Measurements from ENCODE around the gene CBFB.
A peak's percentile ranks its signal among the peaks of the same experiment; 100 is the strongest.

CBFB gene

DNA sequence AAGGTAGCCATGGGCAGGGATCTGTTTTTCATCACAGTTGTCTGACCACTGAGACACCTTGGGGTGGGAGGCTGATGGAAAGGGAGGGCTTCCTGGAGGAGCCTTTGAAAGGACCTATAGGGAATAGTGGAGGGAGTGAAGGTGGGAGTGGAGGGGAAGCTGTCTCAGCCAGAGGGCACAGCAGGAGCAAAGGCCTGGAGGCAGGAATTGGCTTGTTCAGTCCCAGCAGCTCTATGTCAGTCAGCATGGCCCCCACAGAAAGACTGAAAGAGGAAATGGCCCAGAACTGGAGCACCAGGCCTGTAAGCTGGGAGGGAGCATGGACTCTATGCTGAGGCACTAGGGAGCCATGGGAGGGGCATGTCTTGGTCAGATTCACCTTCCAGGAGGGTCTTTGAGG, 12.8 kb upstream of the CBFB start:
- no peak for TF ChIP-seq TARDBP (IDR thresholded peaks at IDR 0.05)
- no peak for TF ChIP-seq BHLHE40 (IDR thresholded peaks at IDR 0.05; ENCODE audit: borderline replicate concordance)
- TF ChIP-seq NFRKB (IDR thresholded peaks at IDR 0.05), result no peak
- TF ChIP-seq, protein P1, sequence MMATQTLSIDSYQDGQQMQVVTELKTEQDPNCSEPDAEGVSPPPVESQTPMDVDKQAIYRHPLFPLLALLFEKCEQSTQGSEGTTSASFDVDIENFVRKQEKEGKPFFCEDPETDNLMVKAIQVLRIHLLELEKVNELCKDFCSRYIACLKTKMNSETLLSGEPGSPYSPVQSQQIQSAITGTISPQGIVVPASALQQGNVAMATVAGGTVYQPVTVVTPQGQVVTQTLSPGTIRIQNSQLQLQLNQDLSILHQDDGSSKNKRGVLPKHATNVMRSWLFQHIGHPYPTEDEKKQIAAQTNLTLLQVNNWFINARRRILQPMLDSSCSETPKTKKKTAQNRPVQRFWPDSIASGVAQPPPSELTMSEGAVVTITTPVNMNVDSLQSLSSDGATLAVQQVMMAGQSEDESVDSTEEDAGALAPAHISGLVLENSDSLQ (IDR thresholded peaks at IDR 0.05), result no peak
- TF ChIP-seq CTBP1 (IDR thresholded peaks at IDR 0.05; ENCODE audit: borderline replicate concordance), result no peak
- TF ChIP-seq LEF1 (IDR thresholded peaks at IDR 0.05; ENCODE audit: borderline replicate concordance), result no peak
- TF ChIP-seq FOXK2 (IDR thresholded peaks at IDR 0.05), result no peak
- TF ChIP-seq ELF4 (IDR thresholded peaks at IDR 0.05), result no peak
- no peak for TF ChIP-seq HDGF (IDR thresholded peaks at IDR 0.05; ENCODE audit: borderline replicate concordance)
- no peak for TF ChIP-seq ZNF384 (IDR thresholded peaks at IDR 0.05)
- TF ChIP-seq ARNT (IDR thresholded peaks at IDR 0.05), result no peak
- no peak for TF ChIP-seq SP1 (IDR thresholded peaks at IDR 0.05)
- no peak for TF ChIP-seq FOXM1 (IDR thresholded peaks at IDR 0.05; ENCODE audit: borderline replicate concordance)
- no peak for TF ChIP-seq L3MBTL2 (conservative IDR thresholded peaks at IDR 0.05)
- no peak for TF ChIP-seq SUZ12 (IDR thresholded peaks at IDR 0.05)
- no peak for TF ChIP-seq FOXA1 (IDR thresholded peaks at IDR 0.05)
- POLR2A ChIA-PET, result no interaction called here
- CTCF ChIA-PET, result interaction anchor here (0.6 to 4.4 kb wide), 3 partner anchors 11 to 139 kb away, joined by 3 to 57 read pairs (median 3); no protein-coding TSS in a partner anchor
- no peak for DNase-seq (ENCODE audit: extremely low spot score)

DNA sequence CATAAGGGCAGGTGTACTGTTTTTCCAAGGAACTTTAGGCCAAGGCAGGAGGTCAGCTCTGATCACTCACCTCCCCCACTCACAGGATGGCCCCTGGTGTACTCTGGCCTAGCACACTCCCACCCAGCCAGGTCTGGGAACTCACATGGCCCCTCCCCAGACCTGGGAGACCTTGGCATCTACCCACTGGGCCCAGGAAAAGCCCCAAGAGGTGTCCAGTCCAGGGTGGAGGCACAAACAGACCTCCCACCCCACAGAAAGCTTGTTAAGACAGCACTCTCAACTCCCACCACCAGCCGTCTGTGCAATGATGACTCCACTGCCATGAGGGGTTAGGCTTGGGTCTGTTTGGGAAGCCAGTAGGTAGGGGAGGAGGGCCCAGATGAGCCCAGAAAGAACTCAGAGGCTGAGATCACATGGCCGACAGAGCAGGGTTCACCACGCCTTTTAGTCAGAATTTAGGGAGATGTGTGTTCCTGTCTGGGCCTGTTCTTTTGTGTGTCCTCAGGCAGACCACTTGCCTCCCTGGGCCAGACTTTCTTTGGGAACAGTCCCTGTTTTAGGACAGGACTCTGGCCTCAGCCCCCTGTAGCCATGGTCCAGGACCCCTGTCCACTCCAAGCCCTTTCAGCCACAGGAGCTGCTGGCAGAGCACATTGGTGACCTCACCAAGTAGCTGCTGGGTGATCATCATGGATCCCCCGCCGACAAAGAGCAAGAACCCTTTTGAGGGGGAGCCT, 12.1 kb upstream of the CBFB start:
- ChIA-PET CTCF (interaction anchor here (0.6 to 4.4 kb wide), 9 partner anchors 38 to 309 kb away, joined by 3 to 57 read pairs (median 7); partner anchors contain the start of genes FBXL8, NOL3 and TRADD), POLR2A (interaction anchor here (0.9 to 2.0 kb wide), 3 partner anchors 56 to 168 kb away, joined by 3 to 5 read pairs (median 4); partner anchors contain the start of gene CES3)
- TF ChIP-seq FOXA1 (IDR thresholded peaks at IDR 0.05), result no peak
- no peak for TF ChIP-seq FOXM1 (IDR thresholded peaks at IDR 0.05; ENCODE audit: borderline replicate concordance)
- no peak for TF ChIP-seq ARNT (IDR thresholded peaks at IDR 0.05)
- no peak for TF ChIP-seq SUZ12 (IDR thresholded peaks at IDR 0.05)
- no peak for TF ChIP-seq HDGF (IDR thresholded peaks at IDR 0.05; ENCODE audit: borderline replicate concordance)
- no peak for TF ChIP-seq L3MBTL2 (conservative IDR thresholded peaks at IDR 0.05)
- TF ChIP-seq BHLHE40 (IDR thresholded peaks at IDR 0.05; ENCODE audit: borderline replicate concordance), result no peak
- no peak for TF ChIP-seq ELF4 (IDR thresholded peaks at IDR 0.05)
- TF ChIP-seq FOXK2 (IDR thresholded peaks at IDR 0.05), result no peak
- TF ChIP-seq TARDBP (IDR thresholded peaks at IDR 0.05), result no peak
- no peak for TF ChIP-seq NFRKB (IDR thresholded peaks at IDR 0.05)
- TF ChIP-seq CTBP1 (IDR thresholded peaks at IDR 0.05; ENCODE audit: borderline replicate concordance), result no peak
- TF ChIP-seq, protein P1 (IDR thresholded peaks at IDR 0.05), result no peak
- no peak for TF ChIP-seq SP1 (IDR thresholded peaks at IDR 0.05)
- no peak for TF ChIP-seq LEF1 (IDR thresholded peaks at IDR 0.05; ENCODE audit: borderline replicate concordance)
- no peak for TF ChIP-seq ZNF384 (IDR thresholded peaks at IDR 0.05)
- no peak for DNase-seq (ENCODE audit: extremely low spot score)

DNA sequence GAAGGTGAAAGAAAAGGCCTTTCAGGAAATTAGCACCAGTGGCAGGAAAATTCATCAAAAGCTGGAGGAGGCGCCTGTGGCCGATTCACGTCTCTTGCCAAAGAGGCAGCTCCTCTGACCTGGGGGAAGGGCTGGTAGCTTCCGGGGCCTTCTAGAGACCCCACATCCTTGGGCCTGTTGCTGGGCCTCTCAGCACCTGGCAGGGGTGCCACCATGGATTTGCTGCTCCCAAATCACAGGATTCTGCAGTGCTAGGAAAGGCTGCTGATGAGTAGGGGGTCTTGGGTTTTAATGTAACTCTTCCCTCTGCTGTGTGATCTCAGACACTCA, 11.6 kb upstream of the CBFB start:
- ChIA-PET CTCF (interaction anchor here (0.6 to 4.4 kb wide), 13 partner anchors 11 to 308 kb away, joined by 3 to 57 read pairs (median 5); partner anchors contain the start of genes FBXL8, NOL3 and TRADD), POLR2A (interaction anchor here (0.9 to 3.1 kb wide), 8 partner anchors 11 to 168 kb away, joined by 3 to 15 read pairs (median 5); partner anchors contain the start of genes CBFB, CES3 and NOL3)
- TF ChIP-seq BHLHE40 (IDR thresholded peaks at IDR 0.05; ENCODE audit: borderline replicate concordance) (no peak), HDGF (IDR thresholded peaks at IDR 0.05; ENCODE audit: borderline replicate concordance) (no peak), L3MBTL2 (conservative IDR thresholded peaks at IDR 0.05) (no peak), ELF4 (IDR thresholded peaks at IDR 0.05) (no peak), FOXA1 (IDR thresholded peaks at IDR 0.05) (no peak), LEF1 (IDR thresholded peaks at IDR 0.05; ENCODE audit: borderline replicate concordance) (no peak), CTBP1 (IDR thresholded peaks at IDR 0.05; ENCODE audit: borderline replicate concordance) (no peak), FOXM1 (IDR thresholded peaks at IDR 0.05; ENCODE audit: borderline replicate concordance) (no peak), SP1 (IDR thresholded peaks at IDR 0.05) (no peak), SUZ12 (IDR thresholded peaks at IDR 0.05) (no peak)
- TF ChIP-seq, protein P1 (IDR thresholded peaks at IDR 0.05), result no peak
- DNase-seq (ENCODE audit: extremely low spot score), result no peak

DNA sequence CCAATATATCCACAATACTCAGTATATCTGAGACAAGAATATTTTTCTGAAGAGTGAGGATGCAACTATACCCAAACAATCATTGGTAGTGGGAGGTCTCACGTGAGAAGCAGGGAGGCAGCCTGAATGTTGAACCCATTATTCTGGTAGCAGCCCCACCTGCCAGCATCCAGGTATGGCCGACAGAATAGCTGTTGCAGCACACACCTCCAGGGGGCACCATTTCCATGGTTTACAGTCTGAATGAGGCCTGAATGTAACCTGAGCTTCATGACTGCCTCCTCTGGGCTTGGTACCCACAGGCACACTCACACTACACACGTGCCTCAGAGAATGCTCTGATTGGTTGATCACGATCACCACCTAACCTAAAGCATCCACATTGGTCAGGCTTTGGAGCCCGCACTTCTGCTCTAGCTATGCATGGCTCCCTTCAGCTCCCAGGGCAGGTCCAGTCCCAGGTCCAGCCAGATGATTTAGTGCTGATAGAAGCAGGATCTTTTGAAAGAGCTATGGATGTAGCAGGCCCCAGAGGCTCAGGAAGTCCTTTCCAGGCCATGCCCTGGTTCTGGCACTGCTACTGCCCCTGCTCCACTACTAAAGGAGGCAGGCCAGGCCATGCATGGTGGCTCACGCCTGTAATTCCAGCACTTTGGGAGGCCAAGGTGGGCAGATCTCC, 11.0 kb upstream of the CBFB start:
- ChIA-PET CTCF (interaction anchor here (0.5 to 4.4 kb wide), 19 partner anchors 9 to 308 kb away, joined by 3 to 57 read pairs (median 4); partner anchors contain the start of genes FBXL8, NOL3 and TRADD), POLR2A (interaction anchor here (0.9 to 3.1 kb wide), 8 partner anchors 10 to 167 kb away, joined by 3 to 15 read pairs (median 5); partner anchors contain the start of genes CBFB, CES3 and NOL3)

DNA sequence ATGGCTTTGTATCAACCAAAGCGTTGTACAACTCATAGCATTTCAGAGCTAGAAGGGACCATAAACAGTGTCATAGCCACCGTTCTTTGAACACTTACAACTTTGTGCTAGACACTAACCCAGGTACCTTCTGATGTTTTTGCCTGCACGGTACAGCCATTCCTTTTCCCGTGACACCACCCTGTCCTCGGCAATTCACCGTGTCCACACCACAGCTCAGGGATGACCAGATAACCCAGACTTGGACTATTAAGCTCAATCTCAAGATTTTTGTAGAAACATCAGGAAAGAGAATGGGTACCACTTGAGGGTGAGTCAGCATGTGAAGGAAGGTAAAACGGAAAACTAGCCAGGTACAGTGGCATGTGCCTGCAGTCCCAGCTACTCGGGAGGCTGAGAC, 9.8 kb upstream of the CBFB start:
- DNase-seq (ENCODE audit: extremely low spot score), result no peak
- CTCF ChIA-PET, result interaction anchor here (0.5 to 4.4 kb wide), 5 partner anchors 9 to 136 kb away, joined by 3 to 57 read pairs (median 6); no protein-coding TSS in a partner anchor
- POLR2A ChIA-PET, result interaction anchor here (1.9 to 3.1 kb wide), 2 partner anchors 9 to 151 kb away, joined by 8 to 15 read pairs; partner anchors contain the start of genes CBFB and NOL3
- TF ChIP-seq CTBP1 (IDR thresholded peaks at IDR 0.05; ENCODE audit: borderline replicate concordance) (no peak), FOXM1 (IDR thresholded peaks at IDR 0.05; ENCODE audit: borderline replicate concordance) (no peak), LEF1 (IDR thresholded peaks at IDR 0.05; ENCODE audit: borderline replicate concordance) (no peak), ZNF384 (IDR thresholded peaks at IDR 0.05) (no peak), SUZ12 (IDR thresholded peaks at IDR 0.05) (no peak), SP1 (IDR thresholded peaks at IDR 0.05) (no peak), ELF4 (IDR thresholded peaks at IDR 0.05) (no peak), FOXK2 (IDR thresholded peaks at IDR 0.05) (no peak), HDGF (IDR thresholded peaks at IDR 0.05; ENCODE audit: borderline replicate concordance) (no peak), NFRKB (IDR thresholded peaks at IDR 0.05) (no peak), TARDBP (IDR thresholded peaks at IDR 0.05) (no peak), FOXA1 (IDR thresholded peaks at IDR 0.05) (no peak)

More for the DNA sequence above, 11.0 kb upstream of the CBFB start:
- TF ChIP-seq L3MBTL2 (conservative IDR thresholded peaks at IDR 0.05) (peak; percentile 90), LEF1 (IDR thresholded peaks at IDR 0.05; ENCODE audit: borderline replicate concordance) (no peak)
- DNase-seq (ENCODE audit: extremely low spot score), result peak; percentile 88
